ENCODE data around the gene UROS.

DNA sequence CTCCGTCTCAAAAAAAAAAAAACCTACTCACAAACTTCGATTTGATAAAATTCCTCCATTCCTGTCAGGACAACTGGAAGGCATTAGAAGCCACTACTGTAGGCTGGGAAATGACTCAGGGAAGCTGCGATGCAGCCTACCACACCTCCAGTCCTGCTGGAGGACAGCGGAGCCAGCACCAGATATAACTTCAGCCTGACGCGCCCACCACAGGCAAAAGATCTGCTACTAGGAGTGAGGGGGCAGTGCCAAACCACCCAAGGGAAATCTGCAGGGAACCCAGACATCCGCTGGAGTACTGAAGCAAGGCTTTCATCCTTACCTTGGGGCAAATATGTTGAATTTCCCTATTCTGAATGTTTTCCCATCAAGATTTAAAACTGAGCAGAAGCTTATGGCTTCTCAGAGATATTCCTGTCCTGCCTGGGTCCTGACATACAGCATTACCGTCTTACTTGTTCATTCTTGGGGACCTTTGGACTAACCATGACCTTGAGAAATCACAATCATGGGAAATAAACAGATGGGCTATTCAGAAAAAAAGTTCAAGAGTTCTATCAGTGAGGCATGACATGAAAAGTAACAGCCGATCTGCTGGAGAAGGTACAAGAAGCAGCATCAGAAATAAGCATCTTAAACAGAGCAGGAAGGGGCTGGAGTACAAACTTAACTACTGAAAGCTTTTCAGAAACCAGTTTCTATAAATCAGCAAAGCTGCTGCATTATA lies 20.7 kb upstream of the UROS start:
- TF ChIP-seq POLR2A (IDR thresholded peaks at IDR 0.05; ENCODE audit: low read depth, low read length) (no peak), CTCF (IDR thresholded peaks at IDR 0.05 in 2 of 3, conservative IDR thresholded peaks at IDR 0.05 in 1 of 3; ENCODE audit: control insufficient read depth in 2 of 3, extremely low read depth in 1 of 3, insufficient read depth in 1 of 3, low read depth in 3 of 3, low read length in 3 of 3) (no peak), BHLHE40 (IDR thresholded peaks at IDR 0.05; ENCODE audit: borderline replicate concordance in 1 of 2, low read depth in 2 of 2, low read length in 1 of 2) (no peak), ATF7 (IDR thresholded peaks at IDR 0.05; ENCODE audit: low read depth) (no peak), MXI1 (IDR thresholded peaks at IDR 0.05; ENCODE audit: low read depth, low read length) (no peak), BRCA1 (IDR thresholded peaks at IDR 0.05; ENCODE audit: low read depth, low read length) (no peak), REST (IDR thresholded peaks at IDR 0.05; ENCODE audit: low read depth, low read length) (no peak), RAD21 (IDR thresholded peaks at IDR 0.05; ENCODE audit: insufficient read depth, low read depth, low read length) (no peak), ZNF274 (IDR thresholded peaks at IDR 0.05; ENCODE audit: insufficient read depth, insufficient read length) (no peak), EZH2 (IDR thresholded peaks at IDR 0.05; ENCODE audit: borderline replicate concordance, control insufficient read depth, low read depth, low read length) (no peak), HDAC6 (IDR thresholded peaks at IDR 0.05; ENCODE audit: unreplicated experiment) (no peak), EP300 (IDR thresholded peaks at IDR 0.05; ENCODE audit: borderline replicate concordance in 1 of 2, control insufficient read depth in 1 of 2, low read depth in 2 of 2, low read length in 2 of 2) (no peak), RB1 (IDR thresholded peaks at IDR 0.05; ENCODE audit: borderline replicate concordance) (no peak)
- TF ChIP-seq, protein P1, sequence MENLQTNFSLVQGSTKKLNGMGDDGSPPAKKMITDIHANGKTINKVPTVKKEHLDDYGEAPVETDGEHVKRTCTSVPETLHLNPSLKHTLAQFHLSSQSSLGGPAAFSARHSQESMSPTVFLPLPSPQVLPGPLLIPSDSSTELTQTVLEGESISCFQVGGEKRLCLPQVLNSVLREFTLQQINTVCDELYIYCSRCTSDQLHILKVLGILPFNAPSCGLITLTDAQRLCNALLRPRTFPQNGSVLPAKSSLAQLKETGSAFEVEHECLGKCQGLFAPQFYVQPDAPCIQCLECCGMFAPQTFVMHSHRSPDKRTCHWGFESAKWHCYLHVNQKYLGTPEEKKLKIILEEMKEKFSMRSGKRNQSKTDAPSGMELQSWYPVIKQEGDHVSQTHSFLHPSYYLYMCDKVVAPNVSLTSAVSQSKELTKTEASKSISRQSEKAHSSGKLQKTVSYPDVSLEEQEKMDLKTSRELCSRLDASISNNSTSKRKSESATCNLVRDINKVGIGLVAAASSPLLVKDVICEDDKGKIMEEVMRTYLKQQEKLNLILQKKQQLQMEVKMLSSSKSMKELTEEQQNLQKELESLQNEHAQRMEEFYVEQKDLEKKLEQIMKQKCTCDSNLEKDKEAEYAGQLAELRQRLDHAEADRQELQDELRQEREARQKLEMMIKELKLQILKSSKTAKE (IDR thresholded peaks at IDR 0.05; ENCODE audit: low read depth, poor library complexity, severe bottlenecking): no peak

Measured in GM12878 (cell line).